Esophagus squamous epithelium (tissue), 5 donors: ENCODE data around the gene SLIT2. TPM values are rescaled to one million over a fixed set of nuclear protein-coding genes. Genes with fewer than 3 reads are reported as not detected.

ENCODE experiments used
- DNase-seq: peaks from one replicate; lab custom pipeline; 2025; lab: John Stamatoyannopoulos, UW
- H3K27ac ChIP-seq, 4 donors: fragments of 200-600 bp; sonication (generic); one replicate each; pipeline ENCODE4 v1.5.1; 2016 to 2019; ENCODE audit warnings: mild to moderate bottlenecking in 1 of 4
- H3K27me3 ChIP-seq, 4 donors: fragments of 200-600 bp; sonication (generic); 1 replicate in 3 of 4; 2 replicates in 1 of 4; pipeline versions ENCODE4 v1.5.1 to v1.6.0; 2017 to 2021; ENCODE audit warnings: antibody characterized with exemption in 1 of 4
- H3K36me3 ChIP-seq, 3 donors: fragments of 200-600 bp; sonication (generic); one replicate each; pipeline ENCODE4 v1.5.1; 2016 to 2019
- H3K4me1 ChIP-seq, 3 donors: fragments of 200-600 bp; sonication (generic); one replicate each; pipeline ENCODE4 v1.5.1; 2017 to 2019
- H3K4me3 ChIP-seq, 4 donors: fragments of 200-600 bp; sonication (generic); 1 replicate in 3 of 4; 2 replicates in 1 of 4; pipeline ENCODE4 v1.5.1; 2016 to 2019; ENCODE audit warnings: mild to moderate bottlenecking in 2 of 4, moderate library complexity in 1 of 4
- H3K9me3 ChIP-seq, 3 donors: fragments of 200-600 bp; sonication (generic); one replicate each; pipeline ENCODE4 v1.5.1; 2016 to 2019
- POLR2A ChIP-seq, 4 donors: fragments of 450-650 bp; IDR thresholded peaks; one replicate each; pipeline ENCODE4 v1.6.1; 2017; ENCODE audit warnings: antibody characterized with exemption in 4 of 4, mild to moderate bottlenecking in 4 of 4, moderate library complexity in 3 of 4
- WGBS, 2 donors: methylation state at CpG; one replicate each; pipeline ENCODE4 v1.1.5; 2018; 5-methylcytosine and 5-hydroxymethylcytosine counted together
- intact Hi-C: fragments of 100-400 bp; cut with DNase I; formaldehyde crosslinking; loops from one replicate; pipeline ENCODE4 v1.15.0; 2022
- total RNA-seq, 4 donors: library from RNA; depleted of rRNA; stranded (reverse); fragments of >200 nt; gene quantifications; one replicate each; pipeline ENCODE4 v1.1.0, GENCODE V29; 2016
- TF ChIP-seq, protein P1 (sequence below), 6 experiments: fragments of 450-650 bp in 4 of 6; fragments of 200-600 bp in 2 of 6; sonication (generic) in 2 of 6; IDR thresholded peaks; one replicate each; pipeline ENCODE4 v1.5.1; 2016 to 2019; ENCODE audit warnings: antibody characterized with exemption in 6 of 6, mild to moderate bottlenecking in 4 of 6, moderate library complexity in 4 of 6
- donor health status: DM: yes; HTN: yes; CAD: no.

SLIT2 gene, protein sequence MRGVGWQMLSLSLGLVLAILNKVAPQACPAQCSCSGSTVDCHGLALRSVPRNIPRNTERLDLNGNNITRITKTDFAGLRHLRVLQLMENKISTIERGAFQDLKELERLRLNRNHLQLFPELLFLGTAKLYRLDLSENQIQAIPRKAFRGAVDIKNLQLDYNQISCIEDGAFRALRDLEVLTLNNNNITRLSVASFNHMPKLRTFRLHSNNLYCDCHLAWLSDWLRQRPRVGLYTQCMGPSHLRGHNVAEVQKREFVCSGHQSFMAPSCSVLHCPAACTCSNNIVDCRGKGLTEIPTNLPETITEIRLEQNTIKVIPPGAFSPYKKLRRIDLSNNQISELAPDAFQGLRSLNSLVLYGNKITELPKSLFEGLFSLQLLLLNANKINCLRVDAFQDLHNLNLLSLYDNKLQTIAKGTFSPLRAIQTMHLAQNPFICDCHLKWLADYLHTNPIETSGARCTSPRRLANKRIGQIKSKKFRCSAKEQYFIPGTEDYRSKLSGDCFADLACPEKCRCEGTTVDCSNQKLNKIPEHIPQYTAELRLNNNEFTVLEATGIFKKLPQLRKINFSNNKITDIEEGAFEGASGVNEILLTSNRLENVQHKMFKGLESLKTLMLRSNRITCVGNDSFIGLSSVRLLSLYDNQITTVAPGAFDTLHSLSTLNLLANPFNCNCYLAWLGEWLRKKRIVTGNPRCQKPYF (N-terminal part only)
- total RNA-seq = 10 to 100 TPM in 1 of 4 donors, 1 to 10 TPM in 3; 2.4 to 16.0 (median 4.7) TPM

DNA sequence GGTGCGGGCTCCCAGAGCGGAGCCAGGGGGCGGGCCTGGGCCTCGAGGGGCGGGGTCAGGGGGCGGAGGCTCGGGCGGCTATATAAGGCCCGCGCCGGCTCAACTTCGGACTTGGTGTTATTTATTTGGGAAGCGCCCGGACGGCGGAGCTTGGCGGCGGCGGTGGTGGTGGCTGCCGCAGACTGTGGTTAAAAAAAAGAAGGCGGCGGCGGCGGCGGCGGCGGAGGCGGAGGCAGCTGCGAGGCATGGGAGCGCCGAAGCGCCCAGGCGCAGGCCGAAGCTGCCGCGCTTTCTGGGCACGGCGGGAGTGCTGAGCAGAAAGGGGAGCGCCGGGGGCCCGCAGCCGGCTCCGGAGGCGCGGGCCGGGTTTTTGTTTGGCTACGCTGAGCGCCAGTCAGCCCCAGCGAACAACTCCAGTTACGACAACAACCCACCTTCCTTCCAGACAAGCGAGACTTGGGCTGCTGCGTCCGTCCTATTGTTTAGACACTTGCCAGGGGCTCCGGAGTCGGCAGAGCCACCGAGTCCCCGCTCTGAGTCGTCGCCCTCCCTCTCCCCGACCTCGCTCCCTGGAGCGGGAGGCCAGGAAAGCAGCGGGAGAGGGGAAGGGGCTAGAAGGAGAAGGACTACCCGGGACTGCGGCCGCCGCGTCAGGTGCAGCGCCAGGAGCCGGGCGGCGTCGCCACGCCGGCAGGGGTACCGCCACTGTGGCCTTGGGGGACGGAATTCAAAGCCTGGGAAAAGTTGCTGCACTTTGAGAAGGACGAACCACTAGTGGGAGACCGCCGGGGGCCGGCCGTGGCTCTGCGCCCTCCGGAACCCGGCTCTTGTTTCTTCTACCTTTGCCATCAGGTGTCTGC lies at the start of gene SLIT2:
Gene SLIT2 (plus strand): TSS at position 110 of the 860 bp plus-strand sequence. CDS start 1,911 bp downstream, outside the sequence.
- WGBS, 2 donors = 0% methylated on average over 19 to 21 of the region's 85 CpGs
- intact Hi-C loops = no loop called here
- H3K27ac ChIP-seq = peak within 1 kb of the TSS; percentile 60 to 80 (median 68)

DNA sequence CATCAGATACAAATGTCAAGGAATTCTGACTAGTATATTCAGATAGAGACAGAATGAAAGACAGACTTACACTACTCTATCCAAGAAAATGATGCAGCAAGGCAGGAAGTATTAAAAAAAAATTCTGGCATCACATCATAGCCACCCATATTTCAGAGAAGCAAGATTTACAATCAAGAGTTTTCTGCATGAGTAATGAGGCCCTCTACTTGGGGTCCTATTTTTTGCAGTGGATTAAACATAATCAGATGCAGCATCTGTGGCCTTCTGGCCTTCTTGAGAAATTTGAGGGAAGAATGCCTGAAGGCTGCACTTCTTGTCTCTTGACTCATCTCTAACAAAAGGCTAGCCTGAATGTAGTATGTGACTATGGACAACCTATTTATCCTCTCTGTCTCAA lies 48.2 kb upstream of the SLIT2 start:
- Histone ChIP-seq H3K36me3 (no peaks in the 10 kb centered on the region), H3K4me3 (no peak overlapping the region), H3K9me3 (no peaks in the 10 kb centered on the region), H3K27me3 (no peaks in the 10 kb centered on the region), H3K27ac (no peak overlapping the region), H3K4me1 (no peaks in the 10 kb centered on the region)
- no peak for DNase-seq
- intact Hi-C loops = no loop called here
- TF ChIP-seq, protein P1, sequence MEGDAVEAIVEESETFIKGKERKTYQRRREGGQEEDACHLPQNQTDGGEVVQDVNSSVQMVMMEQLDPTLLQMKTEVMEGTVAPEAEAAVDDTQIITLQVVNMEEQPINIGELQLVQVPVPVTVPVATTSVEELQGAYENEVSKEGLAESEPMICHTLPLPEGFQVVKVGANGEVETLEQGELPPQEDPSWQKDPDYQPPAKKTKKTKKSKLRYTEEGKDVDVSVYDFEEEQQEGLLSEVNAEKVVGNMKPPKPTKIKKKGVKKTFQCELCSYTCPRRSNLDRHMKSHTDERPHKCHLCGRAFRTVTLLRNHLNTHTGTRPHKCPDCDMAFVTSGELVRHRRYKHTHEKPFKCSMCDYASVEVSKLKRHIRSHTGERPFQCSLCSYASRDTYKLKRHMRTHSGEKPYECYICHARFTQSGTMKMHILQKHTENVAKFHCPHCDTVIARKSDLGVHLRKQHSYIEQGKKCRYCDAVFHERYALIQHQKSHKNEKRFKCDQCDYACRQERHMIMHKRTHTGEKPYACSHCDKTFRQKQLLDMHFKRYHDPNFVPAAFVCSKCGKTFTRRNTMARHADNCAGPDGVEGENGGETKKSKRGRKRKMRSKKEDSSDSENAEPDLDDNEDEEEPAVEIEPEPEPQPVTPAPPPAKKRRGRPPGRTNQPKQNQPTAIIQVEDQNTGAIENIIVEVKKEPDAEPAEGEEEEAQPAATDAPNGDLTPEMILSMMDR (IDR thresholded peaks at IDR 0.05) = no peak
- TF ChIP-seq POLR2A (IDR thresholded peaks at IDR 0.05) = no peak

More for the DNA sequence above, at the start of gene SLIT2:
- Histone ChIP-seq H3K9me3 (no peaks in the 10 kb centered on the region), H3K36me3 (no peaks in the 10 kb centered on the region), H3K4me1 (peaks cover 18 to 54% (median 28%) of the 10 kb centered on the region in 3 donors), H3K27me3 (peaks cover 0 to 52% (median 10%) of the 10 kb centered on the region in 4 donors), H3K4me3 (peak within 1 kb of the TSS; percentile 45 to 75 (median 69))
- DNase-seq = no peak
- peak in 2 of 4 donors; percentile 71 to 91 for TF ChIP-seq POLR2A (IDR thresholded peaks at IDR 0.05)
- TF ChIP-seq, protein P1 (IDR thresholded peaks at IDR 0.05) = peak in 1 of 6 experiments; percentile 25

DNA sequence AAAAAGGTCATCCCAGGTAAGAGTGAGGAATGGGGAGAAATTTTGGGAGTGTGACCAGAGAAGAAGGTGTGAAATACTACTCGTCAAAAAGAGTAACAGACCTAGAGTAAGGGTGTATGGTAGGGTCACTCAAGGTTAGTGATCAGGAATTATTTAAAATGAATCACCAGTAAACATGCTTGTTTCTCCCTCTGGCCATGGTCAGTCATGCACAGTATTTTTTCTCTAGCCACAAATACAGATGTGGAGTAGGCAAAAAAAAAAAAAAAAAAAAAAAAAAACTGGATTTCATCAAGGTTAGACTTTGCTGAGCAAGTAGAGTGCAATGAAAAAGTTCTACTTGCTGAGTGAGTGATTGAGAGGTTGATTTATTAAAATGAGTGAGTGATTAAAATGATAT lies 34.2 kb upstream of the SLIT2 start:
- DNase-seq = no peak
- no peaks in the 10 kb centered on the region for H3K36me3 ChIP-seq
- no peak overlapping the region for H3K27ac ChIP-seq
- no peaks in the 10 kb centered on the region for H3K27me3 ChIP-seq
- intact Hi-C loops = no loop called here
- no peaks in the 10 kb centered on the region for H3K4me1 ChIP-seq
- no peak overlapping the region for H3K4me3 ChIP-seq
- H3K9me3 ChIP-seq = no peaks in the 10 kb centered on the region
- TF ChIP-seq, protein P1 (IDR thresholded peaks at IDR 0.05) = no peak
- 39 to 86% methylated on average over 1 of the region's 1 CpG for WGBS, 2 donors

DNA sequence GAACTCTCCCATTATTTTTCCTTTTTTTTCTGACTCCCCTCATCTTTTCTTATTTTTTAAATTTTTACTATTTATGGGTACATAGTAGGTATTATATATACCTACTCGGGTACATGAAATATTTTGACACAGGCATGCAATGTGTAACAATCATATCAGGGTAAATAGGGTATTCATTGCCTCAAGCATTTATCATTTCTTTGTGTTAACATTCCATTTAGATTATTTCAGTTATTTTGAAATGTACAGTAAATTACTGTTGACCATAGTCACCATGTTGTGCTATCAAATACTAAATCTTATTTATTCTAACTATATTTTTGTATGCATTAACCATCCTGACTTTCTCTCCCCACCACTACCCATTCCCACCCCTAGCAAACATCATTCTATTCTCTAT lies 33.8 kb upstream of the SLIT2 start:
- Histone ChIP-seq H3K4me3 (no peak overlapping the region), H3K4me1 (no peaks in the 10 kb centered on the region), H3K36me3 (no peaks in the 10 kb centered on the region), H3K9me3 (no peaks in the 10 kb centered on the region), H3K27me3 (no peaks in the 10 kb centered on the region), H3K27ac (no peak overlapping the region)
- no peak for DNase-seq
- 48 to 70% methylated on average over 1 of the region's 1 CpG for WGBS, 2 donors
- intact Hi-C loops = no loop called here
- no peak for TF ChIP-seq POLR2A (IDR thresholded peaks at IDR 0.05)

DNA sequence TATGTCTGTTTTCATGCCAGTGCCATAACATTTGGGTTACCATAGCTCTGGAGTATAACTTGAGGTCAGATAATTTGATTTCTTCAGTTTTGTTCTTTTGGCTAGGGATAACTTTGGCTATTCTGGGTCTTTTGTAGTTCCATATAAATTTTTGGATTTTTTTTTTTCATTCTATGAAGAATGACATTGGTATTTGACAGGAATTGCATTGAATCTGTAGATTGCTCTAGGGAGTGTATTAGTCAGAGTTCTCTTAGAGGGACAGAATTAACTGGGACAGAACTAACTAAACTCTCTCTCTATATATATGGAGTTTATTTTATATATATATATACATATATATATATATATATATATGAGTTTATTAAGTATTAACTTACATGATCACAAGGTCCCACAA lies 32.2 kb upstream of the SLIT2 start:
- DNase-seq = no peak
- H3K27me3 ChIP-seq = no peaks in the 10 kb centered on the region
- intact Hi-C loops = no loop called here
- no peak for TF ChIP-seq POLR2A (IDR thresholded peaks at IDR 0.05)
- TF ChIP-seq, protein P1 (IDR thresholded peaks at IDR 0.05) = no peak
- no peak overlapping the region for H3K4me3 ChIP-seq
- no peaks in the 10 kb centered on the region for H3K4me1 ChIP-seq
- H3K27ac ChIP-seq = no peak overlapping the region
- no peaks in the 10 kb centered on the region for H3K9me3 ChIP-seq
- no peaks in the 10 kb centered on the region for H3K36me3 ChIP-seq
